Hepatocyte (in vitro differentiated cells): ENCODE results near the gene NDUFV2. TPM values are rescaled to one million over a fixed set of nuclear protein-coding genes. Genes with fewer than 3 reads are reported as not detected.

Experiments used
- DNase-seq: peaks from one replicate; pipeline ENCODE4 v3.0.0-alpha.2; 2016; ENCODE audit warnings: low spot score
- H2AFZ ChIP-seq: fragments of 200-600 bp; sonication (generic); 2 replicates; pipeline ENCODE4 v1.6.0; 2016; ENCODE audit warnings: antibody characterized with exemption, mild to moderate bottlenecking
- H3K27ac ChIP-seq: fragments of 200-600 bp; sonication (generic); 2 replicates; pipeline ENCODE4 v1.5.1; 2016; ENCODE audit warnings: mild to moderate bottlenecking
- H3K27me3 ChIP-seq: fragments of 200-600 bp; sonication (generic); 2 replicates; pipeline ENCODE4 v1.6.1; 2016
- H3K36me3 ChIP-seq: fragments of 200-600 bp; sonication (generic); replicated peaks from 2 replicates; pipeline ENCODE4 v1.5.1; 2016; ENCODE audit warnings: low read depth; ENCODE audit not compliant: insufficient read depth
- H3K4me1 ChIP-seq: fragments of 200-600 bp; sonication (generic); 2 replicates; pipeline ENCODE4 v1.5.1; 2016; ENCODE audit warnings: mild to moderate bottlenecking, moderate library complexity; ENCODE audit not compliant: insufficient read depth
- H3K4me2 ChIP-seq: fragments of 200-600 bp; sonication (generic); 2 replicates; pipeline ENCODE4 v1.6.0; 2016
- H3K4me3 ChIP-seq: fragments of 200-600 bp; sonication (generic); 2 replicates; pipeline ENCODE4 v1.5.1; 2016; ENCODE audit warnings: mild to moderate bottlenecking
- H3K79me2 ChIP-seq: fragments of 200-600 bp; sonication (generic); 2 replicates; pipeline ENCODE4 v1.6.0; 2017; ENCODE audit warnings: mild to moderate bottlenecking
- H3K9me2 ChIP-seq: fragments of 200-600 bp; sonication (generic); replicated peaks from 2 replicates; pipeline ENCODE4 v1.6.0; 2017; ENCODE audit warnings: mild to moderate bottlenecking; ENCODE audit not compliant: insufficient read depth
- H3K9me3 ChIP-seq: fragments of 200-600 bp; sonication (generic); 2 replicates; pipeline ENCODE4 v1.5.1; 2016; ENCODE audit warnings: low read depth, mild to moderate bottlenecking
- H4K20me1 ChIP-seq: fragments of 200-600 bp; sonication (generic); 2 replicates; pipeline ENCODE4 v1.6.0; 2016; ENCODE audit warnings: mild to moderate bottlenecking; ENCODE audit not compliant: insufficient read depth, poor library complexity, severe bottlenecking
- CTCF ChIP-seq: fragments of 200-600 bp; sonication (generic); IDR thresholded peaks from 2 replicates; pipeline ENCODE4 v1.5.1; 2016; ENCODE audit warnings: antibody characterized with exemption, mild to moderate bottlenecking; ENCODE audit not compliant: poor library complexity
- EZH2 ChIP-seq: fragments of 200-600 bp; sonication (generic); IDR thresholded peaks from 2 replicates; pipeline ENCODE4 v1.6.1; 2016; ENCODE audit warnings: antibody characterized with exemption, mild to moderate bottlenecking, borderline replicate concordance
- EZH2phosphoT487 ChIP-seq: fragments of 200-600 bp; sonication (generic); IDR thresholded peaks from one replicate; pipeline ENCODE4 v1.6.1; 2018; ENCODE audit warnings: antibody characterized with exemption, mild to moderate bottlenecking, low read depth, moderate library complexity; ENCODE audit not compliant: unreplicated experiment, severe bottlenecking
- WGBS: methylation state at CpG from one replicate; pipeline ENCODE4 v1.1.6; 2016; ENCODE audit warnings: low lambda C conversion rate; ENCODE audit errors: missing lambda C conversion rate; 5-methylcytosine and 5-hydroxymethylcytosine counted together
- polyA plus RNA-seq: library from polyadenylated mRNA; unstranded; fragments of >200 nt; fragmentation: Nextera tagmentation; extraction: Ambion mirVana; gene quantifications from 2 replicates; pipeline ENCODE4 v1.2.1, GENCODE V29; 2016
- total RNA-seq: library from RNA; depleted of rRNA; stranded (reverse); fragments of >200 nt; gene quantifications from 2 replicates; pipeline ENCODE4 v1.2.3, GENCODE V29; 2014

The NDUFV2 gene
- total and polyA plus RNA-seq, 2 experiments from 2014 or later, result 178 to 238 TPM

DNA sequence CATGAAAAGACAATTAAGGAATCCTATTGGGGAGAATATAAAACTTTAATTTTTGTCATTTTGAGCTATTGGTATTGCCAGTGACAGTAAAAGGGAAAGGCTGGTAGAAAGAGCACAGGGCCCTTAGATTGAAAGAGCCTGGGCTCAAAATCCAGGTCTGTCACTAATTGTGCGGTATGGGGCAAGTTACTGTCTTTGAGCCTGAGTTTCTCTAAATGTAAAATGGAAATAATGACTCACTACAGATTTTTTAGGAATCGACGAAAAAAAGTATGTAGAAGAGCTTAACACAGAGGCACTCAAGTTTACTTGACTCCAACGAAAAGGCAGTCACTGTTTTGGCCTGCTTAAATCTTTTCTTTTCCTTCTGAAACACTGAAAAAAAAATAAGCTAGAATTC lies 7.0 kb downstream of the NDUFV2 start:
- peak overlapping the region; percentile 54 for H3K27ac ChIP-seq
- no peaks in the 10 kb centered on the region for H3K9me2 ChIP-seq
- no peaks in the 10 kb centered on the region for H3K27me3 ChIP-seq
- H4K20me1 ChIP-seq, result peaks cover 98% of the 10 kb centered on the region
- 58% methylated on average over 4 of the region's 4 CpGs for WGBS
- no peaks in the 10 kb centered on the region for H3K9me3 ChIP-seq
- peak overlapping the region; percentile 30 for H3K4me2 ChIP-seq
- peaks cover 57% of the 10 kb centered on the region for H3K4me1 ChIP-seq
- no peak overlapping the region for H2AFZ ChIP-seq
- H3K4me3 ChIP-seq, result no peak overlapping the region
- H3K36me3 ChIP-seq, result no peaks in the 10 kb centered on the region
- H3K79me2 ChIP-seq, result peaks cover 100% of the 10 kb centered on the region
- TF ChIP-seq EZH2, result no peak
- no peak for TF ChIP-seq EZH2phosphoT487
- no peak for TF ChIP-seq CTCF
- no peak for DNase-seq

DNA sequence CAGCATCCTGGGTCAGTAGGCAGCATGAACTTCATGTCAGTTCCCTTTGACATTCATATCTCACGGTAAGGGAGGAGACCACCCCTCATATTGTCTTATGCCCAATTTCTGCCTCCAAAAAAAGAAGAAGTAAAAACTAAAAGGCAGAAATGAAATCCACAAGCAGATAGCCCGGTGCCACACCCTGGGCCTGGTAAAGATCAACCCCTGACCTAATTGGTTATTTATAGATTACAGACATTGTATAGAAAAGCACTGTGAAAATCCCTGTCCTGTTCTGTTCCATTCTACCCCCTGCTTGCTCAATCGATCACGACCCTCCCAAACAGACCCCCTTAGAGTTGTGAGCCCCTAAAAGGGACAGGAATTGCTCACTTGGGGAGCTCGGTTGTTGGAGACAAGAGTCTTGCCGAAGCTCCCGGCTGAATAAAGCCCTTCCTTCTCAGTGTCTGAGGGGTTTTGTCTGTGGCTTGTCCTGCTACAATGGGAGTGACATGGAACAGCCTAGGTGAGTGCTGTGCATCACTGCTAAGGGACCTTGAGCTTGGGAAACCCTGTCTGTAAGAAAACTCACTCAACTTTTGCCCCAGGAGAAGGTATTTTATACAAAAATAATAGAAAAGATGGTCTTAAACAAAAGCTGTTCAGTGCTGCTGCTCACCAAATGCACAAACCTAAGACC lies 11.1 kb downstream of the NDUFV2 start:
- Histone ChIP-seq H3K79me2 (peaks cover 100% of the 10 kb centered on the region), H3K36me3 (no peaks in the 10 kb centered on the region), H3K9me2 (no peaks in the 10 kb centered on the region), H2AFZ (no peak overlapping the region), H3K9me3 (no peaks in the 10 kb centered on the region), H3K27ac (no peak overlapping the region), H3K4me2 (no peak overlapping the region), H3K4me3 (no peak overlapping the region), H4K20me1 (peaks cover 94% of the 10 kb centered on the region), H3K27me3 (no peaks in the 10 kb centered on the region), H3K4me1 (peaks cover 23% of the 10 kb centered on the region)
- DNase-seq, result no peak
- 84% methylated on average over 7 of the region's 7 CpGs for WGBS
- no peak for TF ChIP-seq CTCF
- TF ChIP-seq EZH2phosphoT487, result no peak
- TF ChIP-seq EZH2, result no peak

- Histone ChIP-seq H3K9me3 (no peaks in the 10 kb centered on the region), H3K36me3 (no peaks in the 10 kb centered on the region), H3K79me2 (peaks cover 99% of the 10 kb centered on the region), H3K4me2 (no peak overlapping the region), H3K27me3 (no peaks in the 10 kb centered on the region), H3K27ac (no peak overlapping the region), H3K4me1 (peaks cover 3% of the 10 kb centered on the region), H4K20me1 (peaks cover 80% of the 10 kb centered on the region), H3K9me2 (no peaks in the 10 kb centered on the region), H2AFZ (no peak overlapping the region), H3K4me3 (no peak overlapping the region)
- no peak for TF ChIP-seq CTCF
- TF ChIP-seq EZH2phosphoT487, result no peak
- no peak for TF ChIP-seq EZH2
- DNase-seq, result no peak
These were observed 13.5 kb downstream of the NDUFV2 start for GRCh38 chr18:9115984-9116383.
